ENCODE measurements around the gene MAPK10.

- TF ChIP-seq, protein P1, sequence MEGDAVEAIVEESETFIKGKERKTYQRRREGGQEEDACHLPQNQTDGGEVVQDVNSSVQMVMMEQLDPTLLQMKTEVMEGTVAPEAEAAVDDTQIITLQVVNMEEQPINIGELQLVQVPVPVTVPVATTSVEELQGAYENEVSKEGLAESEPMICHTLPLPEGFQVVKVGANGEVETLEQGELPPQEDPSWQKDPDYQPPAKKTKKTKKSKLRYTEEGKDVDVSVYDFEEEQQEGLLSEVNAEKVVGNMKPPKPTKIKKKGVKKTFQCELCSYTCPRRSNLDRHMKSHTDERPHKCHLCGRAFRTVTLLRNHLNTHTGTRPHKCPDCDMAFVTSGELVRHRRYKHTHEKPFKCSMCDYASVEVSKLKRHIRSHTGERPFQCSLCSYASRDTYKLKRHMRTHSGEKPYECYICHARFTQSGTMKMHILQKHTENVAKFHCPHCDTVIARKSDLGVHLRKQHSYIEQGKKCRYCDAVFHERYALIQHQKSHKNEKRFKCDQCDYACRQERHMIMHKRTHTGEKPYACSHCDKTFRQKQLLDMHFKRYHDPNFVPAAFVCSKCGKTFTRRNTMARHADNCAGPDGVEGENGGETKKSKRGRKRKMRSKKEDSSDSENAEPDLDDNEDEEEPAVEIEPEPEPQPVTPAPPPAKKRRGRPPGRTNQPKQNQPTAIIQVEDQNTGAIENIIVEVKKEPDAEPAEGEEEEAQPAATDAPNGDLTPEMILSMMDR (conservative IDR thresholded peaks at IDR 0.05; ENCODE audit: low read length): no peak
- TF ChIP-seq EZH2phosphoT487 (IDR thresholded peaks at IDR 0.05; ENCODE audit: borderline replicate concordance): no peak
These were observed 311.4 kb downstream of the MAPK10 start for GRCh38 chr4:86048426-86048825.

Measured in Loucy (cell line).